ENCODE results near the gene FAM240A.

- TF ChIP-seq EZH2 (IDR thresholded peaks at IDR 0.05): no peak
- TF ChIP-seq POLR2AphosphoS5 (IDR thresholded peaks at IDR 0.05; ENCODE audit: borderline replicate concordance, low read depth, low read length): no peak
- no peak for TF ChIP-seq FOXP2 (optimal IDR thresholded peaks at IDR 0.05; ENCODE audit: control extremely low read depth, extremely low read length, insufficient read depth)
Observed at GRCh38 chr3:46642971-46643370, 30.6 kb downstream of the FAM240A start.

Measured in SK-N-MC (cell line).